H9 (cell line): ENCODE measurements around the gene ANXA2. TPM values are rescaled to one million over a fixed set of nuclear protein-coding genes. Genes with fewer than 3 reads are reported as not detected.

Source experiments
- DNase-seq: peaks from one replicate; pipeline ENCODE4 v3.0.0-alpha.2; 2017
- H2AFZ ChIP-seq: one replicate; pipeline ENCODE4 v1.6.1; 2013; ENCODE audit warnings: mild to moderate bottlenecking, low read length, control low read depth, moderate library complexity
- H2AK5ac ChIP-seq: 2 replicates; pipeline ENCODE4 v1.6.1; 2013; ENCODE audit warnings: low read length, control low read depth, mixed read lengths; ENCODE audit not compliant: insufficient read length
- H2BK120ac ChIP-seq: one replicate; pipeline ENCODE4 v1.6.1; 2013; ENCODE audit warnings: low read depth, mild to moderate bottlenecking, low read length, control low read depth, inconsistent platforms; ENCODE audit not compliant: poor library complexity, severe bottlenecking
- H2BK12ac ChIP-seq: 2 replicates; pipeline ENCODE4 v1.6.1; 2013; ENCODE audit warnings: low read length, control low read depth, mixed read lengths, low read depth; ENCODE audit not compliant: insufficient read length
- H2BK15ac ChIP-seq: 2 replicates; pipeline ENCODE4 v1.6.1; 2013; ENCODE audit warnings: low read depth, low read length, control low read depth
- H2BK20ac ChIP-seq: one replicate; pipeline ENCODE4 v1.6.1; 2013; ENCODE audit warnings: low read depth, mild to moderate bottlenecking, low read length, control low read depth, inconsistent platforms; ENCODE audit not compliant: poor library complexity, severe bottlenecking
- H2BK5ac ChIP-seq: 2 replicates; pipeline ENCODE4 v1.6.1; 2013; ENCODE audit warnings: low read length, control low read depth, mixed read lengths; ENCODE audit not compliant: insufficient read length
- H3K14ac ChIP-seq: 2 replicates; pipeline ENCODE4 v1.6.1; 2013; ENCODE audit warnings: low read length, control low read depth; ENCODE audit not compliant: insufficient read depth
- H3K18ac ChIP-seq: 2 replicates; pipeline ENCODE4 v1.6.1; 2013; ENCODE audit warnings: low read depth, mild to moderate bottlenecking, mixed read lengths, low read length, control low read depth; ENCODE audit not compliant: insufficient read length
- H3K23ac ChIP-seq: 2 replicates; pipeline ENCODE4 v1.6.1; 2013; ENCODE audit warnings: low read length, control low read depth, mixed read lengths, low read depth; ENCODE audit not compliant: insufficient read length
- H3K23me2 ChIP-seq: 2 replicates; pipeline ENCODE4 v1.6.1; 2013; ENCODE audit warnings: low read depth, mild to moderate bottlenecking, mixed read lengths, low read length, control low read depth; ENCODE audit not compliant: insufficient read length, poor library complexity, severe bottlenecking
- H3K27ac ChIP-seq: 2 replicates; pipeline ENCODE4 v1.5.1; 2013; ENCODE audit warnings: low read length, control low read depth, mixed read lengths, low read depth; ENCODE audit not compliant: insufficient read length
- H3K27me3 ChIP-seq: 2 replicates; pipeline ENCODE4 v1.6.1; 2013; ENCODE audit warnings: low read length, control low read depth, inconsistent platforms; ENCODE audit not compliant: insufficient read depth
- H3K4ac ChIP-seq: 2 replicates; pipeline ENCODE4 v1.6.1; 2013; ENCODE audit warnings: low read depth, mild to moderate bottlenecking, control low read depth, inconsistent platforms, low read length, moderate library complexity
- H3K4me1 ChIP-seq: 2 replicates; pipeline ENCODE4 v1.6.1; 2013; ENCODE audit warnings: low read length, control low read depth, inconsistent platforms; ENCODE audit not compliant: insufficient read depth
- H3K4me2 ChIP-seq: 2 replicates; pipeline ENCODE4 v1.6.1; 2013; ENCODE audit warnings: low read length, control low read depth, mixed read lengths; ENCODE audit not compliant: insufficient read length, insufficient read depth
- H3K56ac ChIP-seq: 2 replicates; pipeline ENCODE4 v1.6.1; 2013; ENCODE audit warnings: low read depth, mild to moderate bottlenecking, mixed read lengths, low read length, control low read depth; ENCODE audit not compliant: insufficient read length
- H3K79me1 ChIP-seq: 2 replicates; pipeline ENCODE4 v1.6.1; 2013; ENCODE audit warnings: low read depth, mild to moderate bottlenecking, moderate library complexity, low read length, control low read depth, inconsistent platforms; ENCODE audit not compliant: insufficient read depth, poor library complexity, severe bottlenecking
- H3K79me2 ChIP-seq: 2 replicates; pipeline ENCODE4 v1.6.1; 2013; ENCODE audit warnings: low read length, control low read depth, inconsistent platforms; ENCODE audit not compliant: insufficient read depth
- H3K9ac ChIP-seq: 2 replicates; pipeline ENCODE4 v1.6.1; 2013; ENCODE audit warnings: low read length, control low read depth, mixed read lengths; ENCODE audit not compliant: insufficient read length; ENCODE audit errors: extremely low read depth
- H3K9me3 ChIP-seq: one replicate; pipeline ENCODE4 v1.6.1; 2013; ENCODE audit warnings: low read depth, low read length, inconsistent platforms; ENCODE audit not compliant: control insufficient read depth
- H3T11ph ChIP-seq: one replicate; pipeline ENCODE4 v1.6.1; 2013; ENCODE audit warnings: mild to moderate bottlenecking, low read length, control low read depth, inconsistent platforms
- H4K20me1 ChIP-seq: one replicate; pipeline ENCODE4 v1.6.1; 2013; ENCODE audit not compliant: control insufficient read depth, insufficient read length, insufficient read depth
- H4K5ac ChIP-seq: 2 replicates; pipeline ENCODE4 v1.6.1; 2013; ENCODE audit warnings: low read depth, mild to moderate bottlenecking, mixed read lengths, low read length, control low read depth; ENCODE audit not compliant: insufficient read length
- H4K8ac ChIP-seq: replicated peaks from 2 replicates; pipeline ENCODE4 v1.6.1; 2013; ENCODE audit warnings: low read length, control low read depth, mixed read lengths, low read depth; ENCODE audit not compliant: insufficient read length
- H4K91ac ChIP-seq: 2 replicates; pipeline ENCODE4 v1.6.1; 2013; ENCODE audit warnings: low read depth, mild to moderate bottlenecking, moderate library complexity, mixed read lengths, low read length, control low read depth; ENCODE audit not compliant: insufficient read length
- H3K27ac Mint-ChIP-seq, 3 experiments: 2 replicates in 2 of 3; 3 replicates in 1 of 3; pipeline ENCODE4 v1.8.0; 2020 to 2021; ENCODE audit warnings: mixed read lengths in 3 of 3, mild to moderate bottlenecking in 1 of 3, moderate library complexity in 1 of 3
- H3K27me3 Mint-ChIP-seq: 2 replicates; pipeline ENCODE4 v1.8.0; 2021; ENCODE audit warnings: low read depth, mild to moderate bottlenecking, moderate library complexity, mixed read lengths
- H3K36me3 Mint-ChIP-seq, 3 experiments: 2 replicates in 2 of 3; 3 replicates in 1 of 3; pipeline ENCODE4 v1.8.0; 2020 to 2021; ENCODE audit warnings: low read depth in 3 of 3, mixed read lengths in 3 of 3; ENCODE audit not compliant: insufficient read depth in 1 of 3
- H3K4me1 Mint-ChIP-seq, 2 experiments: 2 replicates each; pipeline ENCODE4 v1.8.0; 2020; ENCODE audit warnings: mixed read lengths in 2 of 2
- H3K4me3 Mint-ChIP-seq, 2 experiments: 2 replicates in 1 of 2; 3 replicates in 1 of 2; pipeline ENCODE4 v1.8.0; 2020 to 2021; ENCODE audit warnings: mild to moderate bottlenecking in 2 of 2, mixed read lengths in 2 of 2, moderate library complexity in 1 of 2
- H3K9me3 Mint-ChIP-seq, 2 experiments: 2 replicates in 1 of 2; 3 replicates in 1 of 2; pipeline ENCODE4 v1.8.0; 2020; ENCODE audit warnings: mild to moderate bottlenecking in 2 of 2, mixed read lengths in 2 of 2, moderate library complexity in 1 of 2
- CTCF ChIP-seq: fragments of 200-600 bp; sonication (generic); conservative IDR thresholded peaks from 3 replicates; pipeline ENCODE4 v1.8.0; 2021; ENCODE audit warnings: antibody characterized with exemption, mild to moderate bottlenecking
- WGBS: extraction: QIAGEN DNeasy Blood & Tissue Kit; methylation state at CpG from one replicate; pipeline ENCODE4 v1.1.7; 2013; ENCODE audit warnings: missing lambda C conversion rate, low lambda C conversion rate, mixed read lengths; ENCODE audit not compliant: insufficient read length; ENCODE audit errors: extremely low coverage; 5-methylcytosine and 5-hydroxymethylcytosine counted together
- total RNA-seq: library from RNA; stranded (reverse); gene quantifications from 2 replicates; pipeline ENCODE4 v1.2.1, GENCODE V29; 2021

The ANXA2 gene
- total RNA-seq, 1 experiment from 2014 or later = 126 TPM

- H3K36me3 Mint-ChIP-seq = peaks cover 0 to 11% (median 5%) of the 10 kb centered on the region in 3 experiments; a peak in 4 of 7 replicates
- H3K9me3 Mint-ChIP-seq = no peaks in the 10 kb centered on the region
- H2BK20ac ChIP-seq = no peak overlapping the region
- H3K79me2 ChIP-seq = no peaks in the 10 kb centered on the region
- H3K14ac ChIP-seq = no peak overlapping the region
- H2BK120ac ChIP-seq = no peak overlapping the region
- no peaks in the 10 kb centered on the region for H3K23me2 ChIP-seq
- no peak overlapping the region for H2BK15ac ChIP-seq
- no peak overlapping the region for H4K91ac ChIP-seq
- no peak overlapping the region for H3K18ac ChIP-seq
- no peak overlapping the region for H3T11ph ChIP-seq
- peak; percentile 74 for DNase-seq
- H2BK5ac ChIP-seq = no peak overlapping the region
- H3K4me1 ChIP-seq = no peaks in the 10 kb centered on the region
- no peaks in the 10 kb centered on the region for H4K20me1 ChIP-seq
- TF ChIP-seq CTCF = no peak
- no peak overlapping the region for H3K4me2 ChIP-seq
- H3K27me3 Mint-ChIP-seq = peaks cover 42% of the 10 kb centered on the region
- peak overlapping the region; percentile 16 to 77 (median 58); a peak in 3 of 7 replicates for H3K27ac Mint-ChIP-seq
- no peak overlapping the region for H3K56ac ChIP-seq
- no peak overlapping the region for H4K5ac ChIP-seq
- WGBS = no CpG with 5 or more reads among the region's 7 CpGs
- no peaks in the 10 kb centered on the region for H3K79me1 ChIP-seq
- no peak overlapping the region for H2AK5ac ChIP-seq
- H3K27me3 ChIP-seq = no peaks in the 10 kb centered on the region
- H3K4me3 Mint-ChIP-seq = no peak overlapping the region; a peak in 1 of 5 replicates
- H2AFZ ChIP-seq = no peak overlapping the region
- no peak overlapping the region for H4K8ac ChIP-seq
- no peak overlapping the region for H2BK12ac ChIP-seq
- H3K9ac ChIP-seq = no peak overlapping the region
- no peak overlapping the region for H3K4ac ChIP-seq
- H3K27ac ChIP-seq = no peak overlapping the region
- H3K23ac ChIP-seq = no peak overlapping the region
- H3K4me1 Mint-ChIP-seq = peaks cover 19 to 20% of the 10 kb centered on the region in 2 experiments
- H3K9me3 ChIP-seq = no peaks in the 10 kb centered on the region
These were observed 23.1 kb downstream of the ANXA2 start for GRCh38 chr15:60374628-60375081.
